Testis (tissue), 2 donors: ENCODE data around the gene PYGB.

ENCODE experiments used
- POLR2A ChIP-seq: fragments of 450-650 bp; IDR thresholded peaks from one replicate; pipeline ENCODE4 v1.6.1; 2017; ENCODE audit warnings: antibody characterized with exemption, mild to moderate bottlenecking, moderate library complexity
- TF ChIP-seq, protein P1 (sequence below), 3 experiments: fragments of 450-650 bp in 2 of 3; fragments of 200-600 bp in 1 of 3; sonication (generic) in 1 of 3; IDR thresholded peaks; one replicate each; pipeline ENCODE4 v1.5.1; 2016 to 2019; ENCODE audit warnings: antibody characterized with exemption in 3 of 3, mild to moderate bottlenecking in 2 of 3, moderate library complexity in 1 of 3

DNA sequence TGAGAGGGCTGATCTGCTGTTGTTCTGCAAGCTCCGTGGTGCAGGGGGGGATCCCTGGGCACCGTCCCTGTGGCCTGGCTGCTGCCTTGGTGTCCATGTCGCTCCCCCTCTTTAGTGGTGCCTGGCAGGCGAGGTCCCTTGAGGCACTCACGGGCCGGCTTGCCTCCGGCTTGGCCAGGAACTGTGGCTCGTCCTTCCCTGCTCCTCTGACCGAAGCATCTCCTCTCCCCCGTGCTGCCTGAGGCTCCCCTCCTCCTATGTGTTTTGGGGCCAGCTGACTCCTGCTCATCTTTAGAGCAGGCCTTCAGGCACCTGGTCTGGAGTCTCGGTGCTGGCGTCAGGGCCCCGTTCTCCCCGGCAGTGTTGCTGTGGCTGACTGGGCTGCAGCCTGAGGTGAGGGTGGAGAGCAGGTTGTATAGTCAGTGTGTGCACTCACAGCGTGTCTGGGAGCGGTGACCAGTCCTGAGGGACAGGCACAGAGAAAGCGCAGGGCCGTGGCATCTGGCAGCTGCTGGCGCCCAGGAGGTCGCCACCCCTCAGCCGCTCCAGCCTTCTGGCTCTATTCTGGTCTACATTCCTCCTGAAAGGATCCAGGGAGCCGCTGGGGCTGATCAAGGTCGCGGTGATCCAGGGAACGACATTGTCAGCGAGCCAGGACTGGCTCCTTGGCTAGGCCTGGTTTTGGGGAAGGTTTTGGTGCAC lies 43.7 kb downstream of the PYGB start:
- TF ChIP-seq, protein P1, sequence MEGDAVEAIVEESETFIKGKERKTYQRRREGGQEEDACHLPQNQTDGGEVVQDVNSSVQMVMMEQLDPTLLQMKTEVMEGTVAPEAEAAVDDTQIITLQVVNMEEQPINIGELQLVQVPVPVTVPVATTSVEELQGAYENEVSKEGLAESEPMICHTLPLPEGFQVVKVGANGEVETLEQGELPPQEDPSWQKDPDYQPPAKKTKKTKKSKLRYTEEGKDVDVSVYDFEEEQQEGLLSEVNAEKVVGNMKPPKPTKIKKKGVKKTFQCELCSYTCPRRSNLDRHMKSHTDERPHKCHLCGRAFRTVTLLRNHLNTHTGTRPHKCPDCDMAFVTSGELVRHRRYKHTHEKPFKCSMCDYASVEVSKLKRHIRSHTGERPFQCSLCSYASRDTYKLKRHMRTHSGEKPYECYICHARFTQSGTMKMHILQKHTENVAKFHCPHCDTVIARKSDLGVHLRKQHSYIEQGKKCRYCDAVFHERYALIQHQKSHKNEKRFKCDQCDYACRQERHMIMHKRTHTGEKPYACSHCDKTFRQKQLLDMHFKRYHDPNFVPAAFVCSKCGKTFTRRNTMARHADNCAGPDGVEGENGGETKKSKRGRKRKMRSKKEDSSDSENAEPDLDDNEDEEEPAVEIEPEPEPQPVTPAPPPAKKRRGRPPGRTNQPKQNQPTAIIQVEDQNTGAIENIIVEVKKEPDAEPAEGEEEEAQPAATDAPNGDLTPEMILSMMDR (IDR thresholded peaks at IDR 0.05): no peak
- no peak for TF ChIP-seq POLR2A
